Stimulated activated CD4-positive, alpha-beta T cell treated with anti-CD3 and anti-CD28 coated beads, TNF-alpha, amount 100 ng/mL, for 4 hours (primary cell): ENCODE measurements around the gene PNO1.
"Not testable (repeated sequence)": the region's sequence is repeated elsewhere in the genome, so short reads cannot be mapped to it uniquely, and the experiment has no call there.

ENCODE experiments used
- DNase-seq, 3 experiments: peaks; one replicate each; pipeline ENCODE4 v3.0.0-alpha.2; 2020; ENCODE audit warnings: low read depth in 3 of 3

The PNO1 gene

DNA sequence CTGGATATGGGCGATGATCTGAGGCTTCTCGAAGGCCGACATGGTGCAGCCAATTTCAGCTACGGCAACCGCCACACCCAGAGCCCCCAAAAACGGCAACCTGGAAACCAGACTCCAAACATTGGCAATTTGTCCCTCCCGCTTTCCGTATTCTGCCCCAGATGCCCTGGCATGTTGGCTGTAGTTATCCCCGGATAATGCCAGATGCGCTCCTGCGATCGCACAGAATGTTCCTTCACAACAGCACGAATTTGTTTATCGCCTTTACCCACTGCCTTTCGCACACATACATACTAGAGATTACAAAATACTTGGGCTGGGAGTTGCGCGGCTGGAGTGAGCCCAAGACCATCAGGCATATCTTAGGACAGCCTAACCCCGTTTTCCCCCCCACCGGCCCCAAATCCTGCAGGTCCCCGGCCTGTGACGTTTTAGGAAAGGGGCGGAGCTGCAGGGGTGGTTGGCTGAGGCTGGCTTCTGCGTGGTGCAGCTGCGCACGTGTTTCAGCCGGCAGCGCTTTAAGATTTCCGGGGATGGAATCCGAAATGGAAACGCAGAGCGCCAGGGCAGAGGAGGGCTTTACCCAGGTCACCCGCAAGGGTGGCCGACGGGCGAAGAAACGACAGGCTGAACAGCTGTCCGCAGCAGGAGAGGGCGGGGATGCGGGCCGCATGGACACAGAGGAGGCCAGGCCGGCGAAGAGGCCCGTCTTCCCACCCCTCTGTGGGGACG is at the start of gene PNO1:
TSS of gene PNO1 (plus strand) at position 487 of the 732 bp plus-strand sequence. CDS start at position 534, 47 bp downstream.
- DNase-seq, result peak; percentile 93 to 96 (median 94)

DNA sequence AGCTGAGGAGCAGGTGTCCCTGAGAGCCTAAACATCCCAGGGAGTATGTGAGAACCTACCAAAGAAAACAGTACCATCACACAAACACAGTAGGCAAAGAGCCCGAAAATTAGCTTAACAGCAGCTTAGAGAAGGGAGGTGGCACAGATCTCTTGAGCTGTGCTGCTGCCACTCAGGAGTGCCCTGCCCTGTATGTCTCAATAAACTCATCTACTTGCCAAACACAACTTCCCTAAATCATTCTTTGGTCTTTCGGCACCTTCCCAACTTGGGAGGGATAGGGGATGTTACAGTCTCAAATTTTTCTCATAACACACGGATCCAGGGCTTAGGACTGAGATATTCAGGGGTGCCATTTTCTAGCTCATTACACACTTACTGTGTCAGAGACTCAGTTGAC is 49.6 kb upstream of the PNO1 start:
- DNase-seq, result no peak

DNA sequence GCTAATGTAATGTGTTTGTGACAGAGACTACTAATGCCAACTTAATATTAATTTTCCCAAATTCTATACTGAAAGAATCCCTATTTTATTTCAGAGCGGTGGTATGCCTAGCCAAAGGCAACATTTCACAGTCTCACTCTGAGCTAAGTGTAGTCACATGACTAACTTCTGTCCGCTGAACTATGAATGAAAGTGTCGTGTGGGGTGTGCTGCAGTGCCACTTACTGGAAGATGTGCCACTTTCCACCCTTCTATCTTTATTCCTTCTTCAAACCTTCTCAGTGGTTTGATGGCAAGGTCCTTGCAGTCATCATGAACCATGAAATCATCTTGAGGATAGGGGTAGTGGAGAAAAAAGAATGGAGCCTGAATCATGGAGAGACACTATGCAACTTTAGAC is 47.6 kb upstream of the PNO1 start:
- DNase-seq, result no peak

DNA sequence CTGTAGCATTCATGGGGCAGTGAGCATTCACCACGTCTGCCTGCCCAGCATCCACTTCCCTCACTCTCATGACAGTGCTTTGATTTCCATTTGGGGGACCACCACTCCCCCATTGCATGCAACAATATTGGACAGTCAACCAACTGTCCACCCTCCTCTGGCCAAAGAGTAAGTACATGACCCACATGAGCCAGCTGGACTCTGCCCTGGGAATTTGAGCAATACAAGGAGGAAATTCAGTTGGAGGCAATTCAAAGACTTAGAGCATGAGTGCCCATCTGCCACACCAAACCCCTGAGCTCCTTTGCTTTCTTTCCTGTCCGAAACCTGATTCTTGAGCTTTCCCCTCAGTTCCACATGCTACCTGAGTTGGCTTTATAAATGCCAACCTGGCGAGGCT is 41.7 kb upstream of the PNO1 start:
- DNase-seq, result no peak

DNA sequence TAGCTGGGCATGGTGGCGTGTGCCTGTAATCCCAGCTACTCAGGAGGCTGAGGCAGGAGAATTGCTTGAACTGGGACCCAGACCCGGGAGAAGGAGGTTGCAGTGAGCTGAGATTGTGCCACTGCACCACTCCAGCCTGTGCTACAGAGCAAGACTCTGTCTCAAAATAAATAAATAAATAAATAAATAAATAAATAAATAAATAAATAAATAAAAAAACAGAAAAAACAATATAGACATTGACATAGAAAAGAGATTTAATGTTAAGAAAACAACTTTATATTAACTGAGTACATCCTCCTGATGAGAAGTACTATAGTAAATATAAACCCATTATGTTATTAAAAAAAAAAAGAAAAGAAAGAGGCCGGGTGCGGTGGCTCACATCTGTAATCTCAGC is 39.8 kb upstream of the PNO1 start:
- DNase-seq, result not testable (repeated sequence)

DNA sequence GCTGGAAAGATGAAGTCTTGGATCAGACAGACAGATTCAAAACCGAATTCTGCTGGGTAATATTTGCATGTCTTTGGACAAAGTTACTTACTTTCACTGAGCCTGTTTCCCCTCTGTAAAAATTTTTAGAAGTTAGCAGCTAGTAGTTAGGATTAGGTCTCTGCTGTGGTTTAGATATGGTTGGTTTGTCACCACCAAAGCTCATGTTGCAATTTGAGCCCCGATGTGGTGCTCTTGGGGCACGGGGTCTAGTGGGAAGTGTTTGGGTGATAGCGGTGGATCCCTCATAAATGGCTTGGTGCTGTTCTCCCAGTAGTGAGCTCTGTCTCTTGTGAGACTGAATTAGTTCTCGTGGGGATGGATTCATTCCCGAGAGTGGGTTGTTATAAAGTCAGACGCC is 38.9 kb upstream of the PNO1 start:
- no peak for DNase-seq

DNA sequence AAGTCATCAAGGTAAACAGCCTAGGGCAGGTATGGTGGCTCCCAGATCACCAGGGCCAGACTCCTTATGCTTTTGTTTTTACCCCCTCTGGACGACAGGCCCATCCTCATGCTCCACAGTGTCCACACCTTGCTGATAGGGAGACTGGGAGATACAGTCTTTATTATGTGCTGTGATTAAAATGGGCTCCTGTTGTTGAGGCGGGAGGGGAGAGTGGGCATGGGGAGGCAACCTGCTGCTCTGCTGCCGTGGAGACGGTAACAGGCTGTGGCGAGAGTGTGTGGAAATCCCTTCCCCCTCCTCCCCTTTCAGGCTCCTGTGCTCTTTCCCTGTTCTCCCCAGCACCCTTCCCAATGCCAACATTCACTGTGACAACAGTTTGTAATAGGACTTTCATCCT is 38.2 kb upstream of the PNO1 start:
- no peak for DNase-seq

DNA sequence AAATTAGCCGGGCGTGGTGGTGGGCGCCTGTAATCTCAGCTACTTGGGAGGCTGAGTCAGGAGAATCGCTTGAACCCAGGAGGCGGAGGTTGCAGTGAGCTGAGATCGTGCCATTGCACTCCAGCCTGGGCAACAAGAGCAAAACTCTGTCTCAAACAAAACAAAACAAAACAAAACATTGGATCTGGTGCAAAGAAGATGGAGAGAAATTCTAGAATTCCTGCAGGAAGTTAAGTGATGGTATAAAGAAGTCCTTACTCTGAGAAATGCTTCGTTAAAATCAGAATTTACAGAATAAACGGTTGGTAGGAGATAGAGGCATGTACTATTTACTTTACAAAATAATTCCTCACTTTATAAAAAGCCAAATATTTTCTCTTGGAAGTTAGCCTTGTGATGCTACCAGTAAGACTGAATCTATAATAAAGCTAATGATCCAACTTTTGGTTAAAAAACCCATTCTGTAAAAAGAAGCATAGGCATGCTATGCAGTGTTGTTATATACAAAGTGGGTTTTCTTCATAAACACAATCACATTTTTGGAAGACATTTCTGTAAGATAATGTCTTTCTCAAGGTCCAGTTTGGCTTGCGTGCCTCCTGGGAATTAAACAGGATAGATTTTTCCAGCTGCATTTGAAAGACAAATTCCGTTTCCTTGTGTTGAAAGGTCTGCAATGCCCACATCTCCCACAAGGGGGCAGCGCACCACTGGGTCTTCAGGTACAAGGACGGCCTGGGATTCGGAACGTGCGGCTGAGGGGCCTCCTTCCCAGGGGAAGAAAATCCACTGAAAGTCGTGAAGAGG is 35.6 kb upstream of the PNO1 start:
- peak; percentile 56 to 68 (median 67) for DNase-seq

DNA sequence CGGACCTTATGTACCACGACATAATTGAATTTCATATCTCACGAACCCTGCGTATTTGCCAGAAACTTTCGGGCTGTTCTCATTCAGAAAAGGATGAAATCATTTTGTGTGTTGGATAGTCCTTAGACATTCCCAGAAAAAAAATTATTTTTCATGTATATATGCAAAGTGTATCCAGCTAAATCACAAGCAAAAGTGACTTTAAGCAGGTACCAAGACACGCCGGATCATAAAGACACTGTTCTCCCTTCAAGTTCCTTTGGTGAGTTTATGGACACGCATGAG is 35.1 kb upstream of the PNO1 start:
- no peak for DNase-seq

DNA sequence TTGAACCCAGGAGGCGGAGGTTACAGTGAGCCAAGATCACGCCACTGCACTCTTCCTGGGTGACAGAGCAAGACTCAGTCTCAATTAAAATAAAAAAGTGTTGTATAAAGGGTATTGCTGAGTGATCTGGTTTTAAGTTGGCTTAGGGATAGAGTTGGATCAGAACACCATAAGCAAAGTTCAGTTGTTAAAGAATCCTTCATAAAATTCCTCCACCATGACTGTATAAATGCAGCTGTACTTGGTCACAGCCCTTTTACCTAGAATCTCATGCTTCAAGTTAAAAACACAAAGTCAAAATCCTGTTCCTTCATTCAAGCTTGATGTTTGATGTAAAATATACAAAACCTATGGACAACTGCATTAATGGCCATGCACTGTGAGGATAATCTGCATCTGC is 33.4 kb upstream of the PNO1 start:
- DNase-seq, result no peak

DNA sequence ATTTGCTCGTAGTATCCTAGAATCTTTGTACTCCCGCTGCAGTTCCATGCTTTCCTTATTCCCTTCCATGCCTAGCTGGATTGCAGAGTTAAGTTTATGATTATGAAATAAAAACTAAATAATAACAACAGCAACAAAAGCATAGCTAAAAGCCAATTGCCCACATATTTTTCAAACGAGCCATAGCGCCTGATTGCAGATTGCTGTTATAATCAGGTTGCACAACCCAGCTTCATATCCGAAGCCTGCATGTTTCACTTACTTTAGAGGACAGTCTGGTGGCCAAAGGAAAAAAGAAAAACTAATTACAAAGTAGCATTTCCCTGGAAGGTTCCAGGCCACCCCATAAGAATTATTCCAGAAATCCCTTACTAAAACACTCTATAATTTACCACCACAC is 31.9 kb upstream of the PNO1 start:
- DNase-seq, result no peak

DNA sequence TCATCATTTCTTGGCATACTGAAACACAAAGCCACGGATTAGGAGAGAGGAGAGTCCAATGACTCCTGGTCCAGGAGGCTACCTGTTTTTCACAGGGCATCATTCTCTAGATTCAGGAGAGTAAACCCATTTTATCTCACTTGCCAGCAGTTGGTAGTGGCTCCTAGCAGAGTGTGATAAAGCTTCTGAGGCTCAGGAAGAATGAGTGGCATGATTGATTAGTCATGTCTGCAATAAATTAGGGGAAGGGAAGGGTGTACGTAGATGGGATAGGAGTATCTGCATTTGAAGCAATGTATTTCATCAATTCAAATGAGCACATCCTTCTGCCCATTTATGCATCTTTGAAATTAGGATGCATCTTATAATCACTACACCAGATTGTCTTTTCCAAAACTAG is 31.1 kb upstream of the PNO1 start:
- no peak for DNase-seq

DNA sequence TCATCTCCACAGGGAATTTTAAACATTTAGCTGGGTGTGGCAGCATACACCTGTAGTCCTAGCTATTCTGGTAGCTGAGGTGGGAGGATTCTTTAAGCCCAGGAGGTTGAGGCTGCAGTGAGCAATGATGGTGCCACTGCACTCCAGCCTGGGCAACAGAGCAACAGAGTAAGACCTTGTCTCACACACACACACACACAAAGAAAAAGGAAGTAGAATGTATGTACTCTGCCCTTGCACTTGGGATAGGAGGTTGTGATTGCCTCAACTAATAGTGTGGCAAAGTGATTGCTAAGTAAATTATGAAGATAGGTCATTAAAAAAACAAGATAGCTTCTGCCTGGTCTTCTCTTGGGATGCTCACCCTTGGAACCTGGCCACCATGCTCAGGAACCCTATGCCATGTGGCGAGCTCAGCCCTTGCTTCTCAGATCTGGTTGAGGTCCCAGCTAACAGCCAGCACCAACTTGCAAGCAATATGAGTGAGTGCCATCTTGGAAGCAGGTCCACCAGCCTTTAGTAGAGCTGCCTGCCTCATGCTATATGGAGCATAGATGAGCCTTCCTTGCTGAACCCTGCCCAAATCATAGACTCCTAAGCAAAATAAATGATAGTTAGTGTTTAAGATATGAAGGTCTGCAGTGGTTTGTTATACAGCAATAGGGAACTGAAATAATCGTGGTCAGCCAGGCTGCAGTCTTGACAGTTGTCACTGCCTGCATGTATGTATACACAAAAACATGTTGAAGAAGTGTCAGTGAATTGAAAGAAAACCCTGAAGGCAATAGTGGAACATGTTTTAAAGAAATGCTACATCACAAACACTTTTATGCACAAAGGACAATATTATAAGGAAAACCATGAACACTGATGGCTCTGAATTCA is 30.1 kb upstream of the PNO1 start:
- no peak for DNase-seq

DNA sequence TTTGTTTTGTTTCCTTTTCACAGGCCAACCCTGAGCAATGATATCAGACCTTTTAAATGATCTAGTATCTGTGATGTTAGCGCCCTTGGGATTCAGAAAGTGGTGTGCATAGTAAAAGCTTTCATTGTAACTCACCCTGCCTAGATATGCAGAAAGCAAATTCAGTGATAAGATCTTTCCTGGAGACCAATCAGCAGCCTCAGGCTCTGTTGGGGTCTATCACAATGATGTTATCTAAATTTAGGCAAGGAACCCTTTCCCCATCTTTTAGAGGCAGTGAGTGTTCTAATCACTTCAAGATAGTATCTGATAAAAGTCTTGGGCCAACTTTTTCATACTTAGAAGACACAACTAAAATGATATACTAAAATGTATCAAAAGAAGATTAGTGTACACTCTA is 23.6 kb upstream of the PNO1 start:
- no peak for DNase-seq

DNA sequence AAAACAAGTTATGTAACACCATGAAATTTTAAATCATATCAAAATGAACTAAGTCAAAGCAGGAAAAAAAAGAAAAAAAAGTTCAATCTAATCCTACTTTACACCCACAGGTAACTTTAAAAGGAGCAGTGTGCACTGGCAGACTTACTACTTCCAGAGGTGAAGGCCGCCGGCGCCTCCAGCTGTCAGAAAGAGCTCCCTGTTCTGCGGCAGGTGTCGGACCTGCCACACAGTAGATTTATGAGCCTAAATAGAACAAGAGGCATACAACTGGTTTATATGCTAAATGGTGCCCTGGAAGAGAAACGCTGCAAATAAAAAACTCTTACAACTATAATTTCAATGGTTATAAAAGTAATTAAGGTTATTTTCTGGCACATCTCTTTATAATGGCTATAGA is 23.1 kb upstream of the PNO1 start:
- DNase-seq, result no peak

DNA sequence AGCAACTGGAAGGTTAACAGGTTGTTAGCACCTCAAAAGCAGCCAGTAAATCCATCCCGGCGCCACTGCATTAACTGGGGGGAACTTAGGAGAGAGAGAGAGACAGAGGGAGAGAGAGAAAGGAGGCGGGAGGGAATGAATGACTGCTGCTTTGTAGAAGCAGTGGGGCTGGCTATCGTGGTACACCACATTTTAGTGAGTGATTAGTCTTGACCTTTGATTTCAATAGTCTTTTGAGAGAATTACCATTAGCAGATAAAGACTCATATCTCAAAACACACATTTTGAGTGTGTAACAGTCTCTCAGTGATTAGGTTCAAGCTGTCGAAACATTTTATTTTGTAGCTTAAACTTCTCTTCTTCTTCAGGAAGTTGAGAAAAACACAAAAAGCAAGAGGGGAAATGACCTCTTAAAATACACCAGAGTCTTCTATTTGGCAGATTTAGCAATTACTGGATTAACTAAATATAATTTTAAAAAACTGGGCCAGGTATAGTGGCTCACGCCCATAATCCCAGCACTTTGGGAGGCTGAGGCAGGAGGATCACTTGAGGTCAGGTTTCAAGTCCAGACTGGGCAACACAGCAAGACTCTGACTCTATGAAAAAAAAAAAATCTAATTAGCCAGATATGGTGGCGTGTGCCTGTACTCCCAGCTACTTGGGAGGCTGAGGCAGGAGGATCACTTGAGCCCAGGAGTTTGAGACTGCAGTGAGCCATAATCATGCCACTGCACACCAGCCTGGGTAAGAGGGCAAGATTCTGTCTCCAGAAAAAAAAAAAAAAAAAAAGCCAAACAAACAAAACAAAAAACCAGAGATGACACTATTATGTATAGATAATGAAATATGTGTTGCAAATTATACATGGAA is 22.0 kb upstream of the PNO1 start:
- no peak for DNase-seq

DNA sequence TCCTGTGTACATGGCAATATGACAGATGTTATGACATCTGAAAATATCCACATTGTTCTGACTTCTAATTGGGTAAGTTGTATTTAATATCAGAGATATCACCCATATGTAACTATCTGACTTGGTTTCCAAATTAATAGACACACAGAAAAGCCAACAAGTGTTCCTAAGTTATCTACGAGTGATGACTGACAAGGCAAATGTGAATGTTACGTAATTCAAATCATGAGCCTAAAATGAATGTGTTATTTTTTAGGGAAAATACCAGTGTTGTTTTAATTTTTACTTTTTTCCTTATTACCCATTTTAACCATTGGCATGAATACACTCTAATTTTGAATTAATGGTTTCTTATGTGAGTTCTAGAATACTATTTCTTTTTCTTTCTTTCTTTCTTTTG is 15.8 kb upstream of the PNO1 start:
- no peak for DNase-seq

DNA sequence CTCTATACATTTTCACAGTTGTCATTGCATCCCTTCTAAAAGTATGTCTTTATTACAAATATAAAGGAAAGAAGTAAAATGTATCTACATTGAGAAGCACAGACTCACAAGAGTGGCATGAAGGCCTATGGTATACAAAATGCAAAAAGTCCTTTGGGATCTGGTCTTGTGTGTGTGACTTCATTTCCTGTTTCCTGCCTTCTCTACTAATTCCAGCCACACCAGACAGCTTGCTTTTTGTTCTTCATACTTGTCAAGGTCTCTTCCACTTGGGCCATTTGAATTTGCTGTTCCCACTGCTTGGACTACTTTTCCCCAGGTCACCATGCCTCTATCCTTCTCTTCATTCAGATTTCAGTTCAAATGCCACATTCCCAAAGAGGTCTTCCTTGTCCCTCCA is 6.7 kb upstream of the PNO1 start:
- no peak for DNase-seq

DNA sequence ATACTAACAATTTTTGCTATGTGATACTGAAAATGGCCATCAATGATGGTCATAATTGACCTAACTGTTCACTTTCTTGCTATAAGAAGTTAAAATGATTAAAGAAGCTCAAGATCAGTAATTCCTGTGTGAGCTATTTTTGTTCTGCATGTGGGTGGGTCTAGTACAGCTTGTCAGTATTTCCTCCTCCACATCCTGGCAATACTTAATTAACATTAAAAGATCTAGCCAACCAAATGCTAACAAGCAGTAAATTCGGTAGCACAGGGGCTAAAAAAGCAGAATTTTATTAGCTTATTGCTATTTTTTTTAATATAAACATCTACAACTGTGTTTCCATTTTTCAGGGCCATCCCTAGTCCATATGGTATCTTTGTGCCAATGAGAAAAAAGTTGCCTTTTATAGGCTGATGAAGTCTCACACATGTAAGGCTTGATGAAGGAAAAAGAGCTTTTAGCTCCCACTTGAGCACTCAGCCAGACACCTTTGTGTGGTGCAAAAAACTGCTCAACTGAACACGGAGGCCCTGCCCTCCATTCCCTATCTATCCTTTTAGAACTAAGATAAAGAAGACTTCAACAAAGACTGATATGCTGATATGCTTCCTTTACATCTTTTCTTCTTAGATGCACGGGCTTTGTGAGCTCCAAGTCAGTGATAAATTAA is 4.9 kb upstream of the PNO1 start:
- no peak for DNase-seq

DNA sequence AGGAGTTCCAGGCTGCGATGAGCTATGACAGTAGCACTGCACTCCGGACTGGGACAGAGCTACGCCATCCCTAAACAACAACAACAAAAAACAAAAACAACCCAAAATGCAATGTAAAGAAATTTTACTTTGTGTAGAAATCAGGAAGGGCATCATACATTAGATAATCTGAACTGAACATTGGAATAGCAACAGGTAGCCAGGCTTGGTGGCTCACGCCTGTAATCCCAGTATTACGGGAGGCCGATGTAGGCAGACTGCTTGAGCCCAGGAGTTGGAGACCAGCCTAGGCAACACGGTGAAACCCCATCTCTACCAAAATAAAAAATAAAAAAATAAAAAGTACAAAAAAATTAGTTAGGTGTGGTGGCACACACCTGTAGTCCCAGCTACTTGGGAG is 2.1 kb upstream of the PNO1 start:
- no peak for DNase-seq

DNA sequence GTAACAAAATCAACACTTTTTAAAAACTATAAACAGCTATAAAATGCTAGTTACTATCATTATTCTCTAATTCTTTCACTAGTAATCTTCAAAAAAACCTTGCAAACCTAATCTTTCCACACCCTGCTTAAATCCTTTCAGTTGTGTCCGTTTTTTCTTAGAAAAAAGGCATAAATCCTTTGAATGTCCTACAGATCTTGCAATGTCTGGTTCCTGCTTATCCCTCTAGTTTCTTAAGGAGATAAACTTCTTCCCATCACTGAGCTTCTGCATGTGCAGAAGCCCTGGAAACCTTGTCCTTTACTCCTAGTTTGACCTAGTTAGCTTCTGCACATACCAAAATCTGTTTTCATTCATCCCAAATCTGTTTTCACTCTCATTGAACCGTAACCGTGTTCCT is 1.3 kb upstream of the PNO1 start:
- DNase-seq, result no peak
